Gastrocnemius medialis (tissue), 4 donors: Measurements from ENCODE around the gene MMP24. TPM values are rescaled to one million over a fixed set of nuclear protein-coding genes. Genes with fewer than 3 reads are reported as not detected.
"Not testable (repeated sequence)": the region's sequence is repeated elsewhere in the genome, so short reads cannot be mapped to it uniquely, and the experiment has no call there.

Source experiments
- ATAC-seq, 2 donors: fragments of 150-250 bp; one replicate each; pipeline ENCODE4 v1.9.1; 2016
- DNase-seq, 2 donors: peaks; one replicate each; pipeline ENCODE4 v3.0.0-alpha.2; 2019
- H3K27ac ChIP-seq, 4 donors: fragments of 200-600 bp; sonication (generic); 1 replicate in 1 of 4; 2 replicates in 3 of 4; pipeline ENCODE4 v1.5.1; 2016 to 2018; ENCODE audit warnings: mild to moderate bottlenecking in 2 of 4, moderate library complexity in 1 of 4
- H3K27me3 ChIP-seq, 3 donors: fragments of 200-600 bp; sonication (generic) in 2 of 3; 1 replicate in 1 of 3; 2 replicates in 2 of 3; pipeline versions ENCODE4 v1.5.1 to v1.6.0; 2016 to 2019; ENCODE audit warnings: mild to moderate bottlenecking in 1 of 3, moderate library complexity in 1 of 3
- H3K36me3 ChIP-seq, 2 donors: fragments of 200-600 bp; sonication (generic) in 1 of 2; one replicate each; pipeline ENCODE4 v1.5.1; 2017 to 2018
- H3K4me1 ChIP-seq, 2 donors: fragments of 200-600 bp; sonication (generic) in 1 of 2; one replicate each; pipeline ENCODE4 v1.5.1; 2016 to 2017; ENCODE audit warnings: mild to moderate bottlenecking in 2 of 2
- H3K4me3 ChIP-seq, 4 donors: fragments of 200-600 bp; sonication (generic) in 3 of 4; 1 replicate in 1 of 4; 2 replicates in 3 of 4; pipeline ENCODE4 v1.5.1; 2016 to 2019; ENCODE audit warnings: mild to moderate bottlenecking in 2 of 4
- H3K9me3 ChIP-seq, 3 donors: fragments of 200-600 bp; sonication (generic) in 2 of 3; 1 replicate in 1 of 3; 2 replicates in 2 of 3; pipeline ENCODE4 v1.5.1; 2016 to 2019
- CTCF ChIP-seq, 5 experiments: fragments of 450-650 bp in 3 of 5; fragments of 200-600 bp in 2 of 5; sonication (generic) in 2 of 5; IDR thresholded peaks in 4 of 5; conservative IDR thresholded peaks in 1 of 5; 1 replicate in 4 of 5; 2 replicates in 1 of 5; pipeline ENCODE4 v1.5.1; 2016 to 2019; ENCODE audit warnings: antibody characterized with exemption in 5 of 5, mild to moderate bottlenecking in 3 of 5, moderate library complexity in 3 of 5
- POLR2A ChIP-seq, 2 donors: fragments of 450-650 bp; IDR thresholded peaks; one replicate each; pipeline ENCODE4 v1.6.1; 2017; ENCODE audit warnings: antibody characterized with exemption in 2 of 2, mild to moderate bottlenecking in 2 of 2, moderate library complexity in 2 of 2
- in situ Hi-C, 4 donors: fragments of 200-750 bp; cut with MboI; loops; one replicate each; pipeline versions ENCODE4 v1.15.0 to v1.8.0; 2017; ENCODE audit warnings: low sequenced_read_pairs in 4 of 4
- intact Hi-C: fragments of 100-400 bp; cut with DNase I; formaldehyde crosslinking; loops from one replicate; pipeline ENCODE4 v1.15.1; 2023; ENCODE audit warnings: low total_unique reads
- total RNA-seq, 4 donors: library from RNA; depleted of rRNA; stranded (reverse); fragments of >200 nt; gene quantifications; one replicate each; pipeline versions ENCODE4 v1.1.0 to v1.2.3, GENCODE V29; 2016

MMP24 gene
- total RNA-seq, 4 donors from 2014 or later: 0.07 to 0.10 TPM; not detected in 2

DNA sequence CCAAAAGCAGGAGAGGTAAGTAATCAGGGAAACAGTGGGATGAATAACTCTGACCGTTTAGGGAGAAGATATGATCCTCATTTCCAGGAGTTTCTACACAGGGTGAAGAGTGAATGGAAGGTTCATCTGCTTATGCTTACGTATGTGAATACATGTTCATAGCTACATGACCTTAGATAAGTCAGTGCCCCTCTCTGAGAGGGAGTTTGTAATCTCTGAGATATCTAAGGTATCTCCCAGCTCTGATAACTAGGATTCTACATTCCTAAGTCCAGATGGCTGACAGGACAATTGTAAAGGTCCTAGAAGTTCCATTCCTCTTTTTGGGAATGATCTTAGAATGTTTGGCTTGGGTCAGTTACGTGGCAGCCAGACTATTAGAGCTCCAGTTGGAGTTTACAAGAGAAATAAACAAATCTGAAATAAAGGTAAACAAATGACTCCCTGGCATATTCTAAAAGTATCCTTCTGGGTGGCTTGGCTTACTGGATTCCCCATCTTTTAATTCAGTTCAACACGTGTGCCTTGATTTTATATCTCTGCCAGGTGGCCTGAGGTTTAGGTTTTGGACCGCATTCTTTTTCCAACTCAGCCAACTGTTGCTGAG, 38.8 kb upstream of the MMP24 start:
- DNase-seq (no peak), ATAC-seq (no peak)
- intact Hi-C loops: no loop called here
- H3K27me3 ChIP-seq: no peaks in the 10 kb centered on the region
- no peaks in the 10 kb centered on the region for H3K4me1 ChIP-seq
- no peak overlapping the region for H3K27ac ChIP-seq
- no peaks in the 10 kb centered on the region for H3K9me3 ChIP-seq
- no peak overlapping the region for H3K4me3 ChIP-seq
- no peak for TF ChIP-seq POLR2A (IDR thresholded peaks at IDR 0.05)
- no peak for TF ChIP-seq CTCF (IDR thresholded peaks at IDR 0.05 in 4 of 5, conservative IDR thresholded peaks at IDR 0.05 in 1 of 5)
- H3K36me3 ChIP-seq: no peaks in the 10 kb centered on the region
- in situ Hi-C loops: no loop called here

DNA sequence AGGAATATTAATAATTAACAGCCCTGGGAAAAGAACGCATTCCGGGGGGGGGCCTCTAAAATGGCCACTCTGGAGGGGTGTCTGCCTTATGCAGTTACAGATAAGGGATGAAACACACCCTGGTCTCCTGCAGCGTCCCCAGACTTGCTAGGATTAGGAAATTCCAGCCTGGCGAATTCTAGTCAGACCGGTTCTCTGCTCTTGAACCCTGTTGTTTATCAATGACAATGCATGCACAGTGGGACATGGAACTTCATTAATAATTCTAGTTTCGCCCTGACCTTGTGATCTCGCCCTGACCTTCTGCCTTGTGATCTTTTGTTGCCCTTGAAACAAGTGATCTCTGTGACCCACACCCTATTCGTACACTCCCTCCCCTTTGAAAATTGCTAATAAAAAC, 37.3 kb upstream of the MMP24 start:
- intact Hi-C loops, ATAC-seq, H3K9me3 ChIP-seq, in situ Hi-C loops, H3K27ac ChIP-seq, H3K4me1 ChIP-seq, H3K27me3 ChIP-seq, H3K4me3 ChIP-seq, H3K36me3 ChIP-seq, DNase-seq: not testable (repeated sequence)

DNA sequence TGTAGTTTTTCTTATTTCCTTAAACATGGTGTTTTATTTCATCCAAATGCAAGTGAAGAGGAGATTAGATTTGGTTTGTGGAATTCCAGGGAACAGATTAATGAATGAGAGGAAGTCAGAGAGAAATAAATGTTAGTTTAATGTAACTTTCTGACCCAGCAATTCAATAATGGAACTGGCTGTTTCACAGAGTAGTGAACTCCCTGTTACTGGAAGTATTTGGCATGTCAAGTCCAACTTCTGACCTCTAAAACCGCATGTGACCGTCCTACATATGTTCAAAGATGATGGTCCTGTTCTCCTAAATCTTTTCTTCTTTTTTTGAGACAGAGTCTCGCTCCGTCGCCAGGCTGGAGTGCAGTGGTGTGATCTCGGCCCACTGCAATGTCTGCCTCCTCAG, 35.9 kb upstream of the MMP24 start:
- TF ChIP-seq POLR2A (IDR thresholded peaks at IDR 0.05) (no peak), CTCF (IDR thresholded peaks at IDR 0.05 in 4 of 5, conservative IDR thresholded peaks at IDR 0.05 in 1 of 5) (no peak)

GRCh38 chr20:35191419-35192117, 34.9 kb upstream of the MMP24 start:
- ATAC-seq: no peak
- Histone ChIP-seq H3K27me3 (no peaks in the 10 kb centered on the region), H3K36me3 (no peaks in the 10 kb centered on the region)

More for the DNA sequence above, 35.9 kb upstream of the MMP24 start:
- intact Hi-C loops (no loop called here), in situ Hi-C loops (no loop called here)
- no peak overlapping the region for H3K4me3 ChIP-seq
- no peak overlapping the region for H3K27ac ChIP-seq
- ATAC-seq (no peak), DNase-seq (no peak)
- H3K36me3 ChIP-seq: no peaks in the 10 kb centered on the region
- H3K27me3 ChIP-seq: no peaks in the 10 kb centered on the region
- no peaks in the 10 kb centered on the region for H3K4me1 ChIP-seq
- H3K9me3 ChIP-seq: no peaks in the 10 kb centered on the region

More at GRCh38 chr20:35191419-35192117, 34.9 kb upstream of the MMP24 start:
- DNase-seq: no peak
- TF ChIP-seq POLR2A (IDR thresholded peaks at IDR 0.05) (no peak), CTCF (IDR thresholded peaks at IDR 0.05 in 4 of 5, conservative IDR thresholded peaks at IDR 0.05 in 1 of 5) (no peak)
- in situ Hi-C loops (no loop called here), intact Hi-C loops (no loop called here)
- Histone ChIP-seq H3K4me1 (no peaks in the 10 kb centered on the region), H3K27ac (no peak overlapping the region), H3K9me3 (peaks cover 0 to 3% (median 0%) of the 10 kb centered on the region in 3 donors), H3K4me3 (no peak overlapping the region)
